Measurements from ENCODE around the gene RCVRN. TPM values are rescaled to one million over a fixed set of nuclear protein-coding genes. Genes with fewer than 3 reads are reported as not detected.

RCVRN gene
- total and polyA plus RNA-seq, 8 donors: 0.18 to 0.75 TPM; not detected in 6

DNA sequence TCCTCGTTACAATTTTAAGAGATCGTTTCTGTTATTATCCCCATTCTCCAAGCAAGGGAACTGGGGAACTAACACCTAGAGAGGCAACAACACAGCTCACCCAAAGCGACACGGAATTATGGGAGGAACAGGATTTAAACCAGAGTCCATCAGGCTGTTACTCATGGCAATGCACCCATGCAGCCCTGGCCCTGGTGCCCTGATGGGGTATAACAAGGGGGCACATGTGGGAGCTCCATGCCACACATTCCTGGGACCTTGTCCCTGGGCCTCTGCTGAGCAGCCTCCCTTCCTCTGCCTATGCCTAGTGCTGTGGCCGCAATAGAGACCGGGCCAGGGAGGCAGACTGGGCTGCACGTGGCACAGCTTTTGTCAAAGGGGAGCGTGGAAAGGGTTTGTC, 13.3 kb upstream of the RCVRN start:
- peaks cover 0 to 67% (median 37%) of the 10 kb centered on the region in 4 donors for H3K36me3 ChIP-seq

DNA sequence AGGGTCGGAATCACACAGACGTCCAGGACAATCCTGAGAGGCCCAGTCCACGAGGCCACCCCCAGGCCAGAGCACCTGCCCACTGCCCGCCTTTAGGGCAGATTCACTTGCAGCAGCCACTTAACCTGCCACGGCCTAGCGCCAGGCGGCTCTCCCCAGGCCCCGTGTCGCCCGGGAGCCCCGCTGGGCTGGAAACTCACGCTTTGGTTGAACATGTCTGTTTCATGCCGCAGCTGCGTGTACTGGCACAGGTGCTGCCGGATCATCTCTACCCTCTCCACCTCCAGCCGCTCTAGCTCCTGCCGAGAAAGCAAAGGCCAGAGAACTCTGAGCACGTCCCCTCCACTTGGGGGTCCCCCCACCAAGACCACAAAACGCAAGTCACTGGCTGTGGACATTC, 12.7 kb upstream of the RCVRN start:
- H3K27ac ChIP-seq: no peak overlapping the region
- no peaks in the 10 kb centered on the region for H3K9me3 ChIP-seq
- no peaks in the 10 kb centered on the region for H3K27me3 ChIP-seq
- H3K36me3 ChIP-seq: peaks cover 0 to 67% (median 37%) of the 10 kb centered on the region in 4 donors
- intact Hi-C loops (cut with DNase I; ENCODE audit: low total_unique reads): no loop called here
- TF ChIP-seq POLR2A (IDR thresholded peaks at IDR 0.05): no peak
- TF ChIP-seq EP300 (IDR thresholded peaks at IDR 0.05): no peak
- TF ChIP-seq, protein P1, sequence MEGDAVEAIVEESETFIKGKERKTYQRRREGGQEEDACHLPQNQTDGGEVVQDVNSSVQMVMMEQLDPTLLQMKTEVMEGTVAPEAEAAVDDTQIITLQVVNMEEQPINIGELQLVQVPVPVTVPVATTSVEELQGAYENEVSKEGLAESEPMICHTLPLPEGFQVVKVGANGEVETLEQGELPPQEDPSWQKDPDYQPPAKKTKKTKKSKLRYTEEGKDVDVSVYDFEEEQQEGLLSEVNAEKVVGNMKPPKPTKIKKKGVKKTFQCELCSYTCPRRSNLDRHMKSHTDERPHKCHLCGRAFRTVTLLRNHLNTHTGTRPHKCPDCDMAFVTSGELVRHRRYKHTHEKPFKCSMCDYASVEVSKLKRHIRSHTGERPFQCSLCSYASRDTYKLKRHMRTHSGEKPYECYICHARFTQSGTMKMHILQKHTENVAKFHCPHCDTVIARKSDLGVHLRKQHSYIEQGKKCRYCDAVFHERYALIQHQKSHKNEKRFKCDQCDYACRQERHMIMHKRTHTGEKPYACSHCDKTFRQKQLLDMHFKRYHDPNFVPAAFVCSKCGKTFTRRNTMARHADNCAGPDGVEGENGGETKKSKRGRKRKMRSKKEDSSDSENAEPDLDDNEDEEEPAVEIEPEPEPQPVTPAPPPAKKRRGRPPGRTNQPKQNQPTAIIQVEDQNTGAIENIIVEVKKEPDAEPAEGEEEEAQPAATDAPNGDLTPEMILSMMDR (IDR thresholded peaks at IDR 0.05): no peak
- TF ChIP-seq POLR2AphosphoS5 (IDR thresholded peaks at IDR 0.05): no peak
- H3K4me1 ChIP-seq: no peaks in the 10 kb centered on the region
- 71 to 91% (median 85%) methylated on average over 15 to 19 of the region's 19 CpGs for WGBS, 5 donors
- no peak for DNase-seq
- H3K4me3 ChIP-seq: no peak overlapping the region

More for the DNA sequence above, 13.3 kb upstream of the RCVRN start:
- 86 to 93% (median 90%) methylated on average over 8 of the region's 8 CpGs for WGBS, 5 donors
- Histone ChIP-seq H3K4me1 (no peaks in the 10 kb centered on the region), H3K27ac (no peak overlapping the region), H3K27me3 (no peaks in the 10 kb centered on the region), H3K4me3 (no peak overlapping the region), H3K9me3 (no peaks in the 10 kb centered on the region)
- intact Hi-C loops (cut with DNase I; ENCODE audit: low total_unique reads): no loop called here
- no peak for DNase-seq
- TF ChIP-seq EP300 (IDR thresholded peaks at IDR 0.05) (no peak), POLR2A (IDR thresholded peaks at IDR 0.05) (no peak), POLR2AphosphoS5 (IDR thresholded peaks at IDR 0.05) (no peak)
- TF ChIP-seq, protein P1 (IDR thresholded peaks at IDR 0.05): no peak

DNA sequence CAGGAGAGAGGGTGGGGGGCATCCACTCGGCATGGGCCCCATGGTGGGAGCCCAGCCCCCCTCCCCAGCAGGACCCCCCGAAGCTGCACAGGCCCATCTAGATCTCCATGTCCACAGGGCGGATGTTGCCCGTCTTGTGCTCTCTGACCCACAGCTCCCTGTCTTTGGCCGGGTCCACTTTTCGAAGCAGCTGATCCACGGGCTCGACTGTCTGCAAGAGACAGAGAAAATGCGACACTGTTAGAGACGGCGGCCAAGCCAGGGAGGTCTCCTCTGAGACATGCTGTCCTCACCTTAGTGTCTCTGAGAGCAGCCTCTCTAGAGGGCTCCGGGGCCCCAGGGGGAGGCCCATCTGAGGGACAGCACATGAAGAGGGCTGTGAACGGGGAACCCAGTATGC, 12.1 kb upstream of the RCVRN start:
- WGBS, 5 donors: 74 to 87% (median 84%) methylated on average over 8 to 13 of the region's 13 CpGs

DNA sequence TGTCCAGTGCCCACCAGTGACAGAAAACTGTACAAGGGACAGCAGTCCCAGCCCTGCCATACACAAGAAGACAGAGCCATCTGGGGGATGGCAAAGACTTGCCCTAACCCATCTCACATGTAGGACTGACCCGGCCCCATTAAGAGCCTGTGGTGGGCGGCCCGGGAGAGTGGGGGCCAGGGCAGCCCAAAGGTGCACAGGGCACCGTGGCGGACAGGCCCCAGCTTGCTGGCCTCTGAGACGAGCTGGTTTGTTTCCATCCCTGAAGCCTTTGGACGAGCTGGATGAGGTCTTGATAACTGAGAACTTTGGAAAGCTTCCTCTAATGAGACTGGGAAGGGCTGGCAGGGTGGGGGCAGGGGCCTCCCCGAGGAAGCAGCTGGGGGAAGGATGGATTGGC, 11.0 kb upstream of the RCVRN start:
- no peak for DNase-seq
- Histone ChIP-seq H3K27ac (no peak overlapping the region), H3K36me3 (peaks cover 0 to 57% (median 37%) of the 10 kb centered on the region in 4 donors), H3K9me3 (no peaks in the 10 kb centered on the region), H3K4me3 (no peak overlapping the region), H3K27me3 (no peaks in the 10 kb centered on the region), H3K4me1 (no peaks in the 10 kb centered on the region)
- intact Hi-C loops (cut with DNase I; ENCODE audit: low total_unique reads): no loop called here
- 67 to 82% (median 78%) methylated on average over 7 to 8 of the region's 8 CpGs for WGBS, 5 donors
- TF ChIP-seq, protein P1 (IDR thresholded peaks at IDR 0.05): no peak
- TF ChIP-seq EP300 (IDR thresholded peaks at IDR 0.05) (no peak), POLR2A (IDR thresholded peaks at IDR 0.05) (no peak), POLR2AphosphoS5 (IDR thresholded peaks at IDR 0.05) (no peak)

More for the DNA sequence above, 12.1 kb upstream of the RCVRN start:
- H3K27me3 ChIP-seq: no peaks in the 10 kb centered on the region
- H3K4me1 ChIP-seq: no peaks in the 10 kb centered on the region
- intact Hi-C loops (cut with DNase I; ENCODE audit: low total_unique reads): no loop called here
- no peaks in the 10 kb centered on the region for H3K9me3 ChIP-seq
- TF ChIP-seq EP300 (IDR thresholded peaks at IDR 0.05): no peak
- no peak for TF ChIP-seq POLR2AphosphoS5 (IDR thresholded peaks at IDR 0.05)
- H3K4me3 ChIP-seq: no peak overlapping the region
- DNase-seq: no peak
- H3K27ac ChIP-seq: no peak overlapping the region
- peaks cover 0 to 65% (median 37%) of the 10 kb centered on the region in 4 donors for H3K36me3 ChIP-seq

DNA sequence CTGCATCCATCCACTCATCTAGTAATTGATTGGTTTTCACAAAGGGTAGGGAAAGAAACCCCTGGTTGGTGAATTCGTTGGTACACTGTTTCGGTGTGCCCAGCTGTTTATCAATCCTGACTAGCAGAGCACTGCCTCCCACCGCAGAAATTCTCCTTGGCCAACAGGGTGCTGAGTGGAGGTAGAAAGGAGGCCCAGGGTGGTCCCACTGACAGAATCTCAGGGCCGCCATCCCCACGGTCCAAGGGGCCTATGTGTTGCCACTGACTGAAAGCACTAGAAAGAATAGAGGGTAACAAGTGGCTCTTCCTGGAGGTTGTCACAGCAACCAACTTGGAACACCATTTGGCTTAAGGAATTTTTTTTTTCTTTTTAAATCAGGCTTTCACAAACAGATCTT, 8.4 kb upstream of the RCVRN start:
- no peak for DNase-seq
- H3K27ac ChIP-seq: no peak overlapping the region
- WGBS, 5 donors: 80 to 91% (median 89%) methylated on average over 5 of the region's 5 CpGs
- H3K4me1 ChIP-seq: peaks cover 0 to 4% (median 1%) of the 10 kb centered on the region in 4 donors
- H3K36me3 ChIP-seq: peaks cover 0 to 37% (median 27%) of the 10 kb centered on the region in 4 donors
- no peaks in the 10 kb centered on the region for H3K9me3 ChIP-seq
- TF ChIP-seq, protein P1 (IDR thresholded peaks at IDR 0.05): no peak
- TF ChIP-seq POLR2AphosphoS5 (IDR thresholded peaks at IDR 0.05): no peak
- no peak for TF ChIP-seq EP300 (IDR thresholded peaks at IDR 0.05)
- no peak for TF ChIP-seq POLR2A (IDR thresholded peaks at IDR 0.05)
- intact Hi-C loops (cut with DNase I; ENCODE audit: low total_unique reads): no loop called here
- no peak overlapping the region for H3K4me3 ChIP-seq
- H3K27me3 ChIP-seq: peaks cover 0 to 3% (median 0%) of the 10 kb centered on the region in 3 donors
